ENCODE measurements around the gene OSTN. TPM values are rescaled to one million over a fixed set of nuclear protein-coding genes. Genes with fewer than 3 reads are reported as not detected.

Gene OSTN
- total RNA-seq, 1 donor from 2014 or later, result 0.14 TPM

- Mint-ChIP-seq H3K27ac (no peak overlapping the region), H3K4me1 (ENCODE audit: low read depth) (no peaks in the 10 kb centered on the region), H3K9me3 (ENCODE audit: low read depth) (peaks cover 11% of the 10 kb centered on the region), H3K4me3 (ENCODE audit: low read depth) (no peak overlapping the region), H3K36me3 (ENCODE audit: insufficient read depth) (no peaks in the 10 kb centered on the region), H3K27me3 (no peaks in the 10 kb centered on the region)
- no peak for DNase-seq (ENCODE audit: low spot score, unreplicated experiment)
- TF ChIP-seq, protein P1, sequence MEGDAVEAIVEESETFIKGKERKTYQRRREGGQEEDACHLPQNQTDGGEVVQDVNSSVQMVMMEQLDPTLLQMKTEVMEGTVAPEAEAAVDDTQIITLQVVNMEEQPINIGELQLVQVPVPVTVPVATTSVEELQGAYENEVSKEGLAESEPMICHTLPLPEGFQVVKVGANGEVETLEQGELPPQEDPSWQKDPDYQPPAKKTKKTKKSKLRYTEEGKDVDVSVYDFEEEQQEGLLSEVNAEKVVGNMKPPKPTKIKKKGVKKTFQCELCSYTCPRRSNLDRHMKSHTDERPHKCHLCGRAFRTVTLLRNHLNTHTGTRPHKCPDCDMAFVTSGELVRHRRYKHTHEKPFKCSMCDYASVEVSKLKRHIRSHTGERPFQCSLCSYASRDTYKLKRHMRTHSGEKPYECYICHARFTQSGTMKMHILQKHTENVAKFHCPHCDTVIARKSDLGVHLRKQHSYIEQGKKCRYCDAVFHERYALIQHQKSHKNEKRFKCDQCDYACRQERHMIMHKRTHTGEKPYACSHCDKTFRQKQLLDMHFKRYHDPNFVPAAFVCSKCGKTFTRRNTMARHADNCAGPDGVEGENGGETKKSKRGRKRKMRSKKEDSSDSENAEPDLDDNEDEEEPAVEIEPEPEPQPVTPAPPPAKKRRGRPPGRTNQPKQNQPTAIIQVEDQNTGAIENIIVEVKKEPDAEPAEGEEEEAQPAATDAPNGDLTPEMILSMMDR (IDR thresholded peaks at IDR 0.05; ENCODE audit: unreplicated experiment), result no peak
Observed at GRCh38 chr3:191165802-191166201, 33.2 kb upstream of the OSTN start.

GRCh38 chr3:191166368-191166767 is 32.7 kb upstream of the OSTN start:
- TF ChIP-seq, protein P1 (IDR thresholded peaks at IDR 0.05; ENCODE audit: unreplicated experiment), result no peak
- peaks cover 11% of the 10 kb centered on the region for H3K9me3 Mint-ChIP-seq (ENCODE audit: low read depth)
- DNase-seq (ENCODE audit: low spot score, unreplicated experiment), result no peak
- H3K36me3 Mint-ChIP-seq (ENCODE audit: insufficient read depth), result no peaks in the 10 kb centered on the region
- H3K27ac Mint-ChIP-seq, result no peak overlapping the region
- no peaks in the 10 kb centered on the region for H3K27me3 Mint-ChIP-seq
- H3K4me3 Mint-ChIP-seq (ENCODE audit: low read depth), result no peak overlapping the region
- no peaks in the 10 kb centered on the region for H3K4me1 Mint-ChIP-seq (ENCODE audit: low read depth)

DNA sequence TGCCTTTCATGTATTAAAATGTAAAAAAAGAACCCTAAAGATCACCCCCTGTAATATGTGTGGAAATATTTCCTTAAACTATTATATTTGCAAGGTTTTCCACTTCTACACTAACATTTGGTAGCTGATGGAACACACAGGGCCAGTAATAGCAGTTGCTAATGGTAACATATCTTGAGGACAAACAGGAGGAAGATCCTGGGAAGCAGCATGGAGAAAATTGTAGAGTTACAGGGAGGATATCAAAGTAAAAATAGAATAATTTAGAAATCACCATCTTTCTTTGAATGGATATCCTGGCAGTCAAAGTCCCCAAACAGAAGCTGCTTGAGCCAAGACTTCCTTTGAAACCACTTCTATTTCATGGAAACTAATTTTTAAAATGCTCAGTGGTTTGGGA is 29.5 kb upstream of the OSTN start:
- Mint-ChIP-seq H3K4me3 (ENCODE audit: low read depth) (no peak overlapping the region), H3K36me3 (ENCODE audit: insufficient read depth) (no peaks in the 10 kb centered on the region), H3K4me1 (ENCODE audit: low read depth) (no peaks in the 10 kb centered on the region), H3K9me3 (ENCODE audit: low read depth) (no peaks in the 10 kb centered on the region), H3K27ac (no peak overlapping the region), H3K27me3 (no peaks in the 10 kb centered on the region)
- TF ChIP-seq, protein P1 (IDR thresholded peaks at IDR 0.05; ENCODE audit: unreplicated experiment), result no peak
- DNase-seq (ENCODE audit: low spot score, unreplicated experiment), result no peak

GRCh38 chr3:191170097-191170496 is 28.9 kb upstream of the OSTN start:
- no peaks in the 10 kb centered on the region for H3K9me3 Mint-ChIP-seq (ENCODE audit: low read depth)
- H3K36me3 Mint-ChIP-seq (ENCODE audit: insufficient read depth), result no peaks in the 10 kb centered on the region
- no peaks in the 10 kb centered on the region for H3K27me3 Mint-ChIP-seq
- TF ChIP-seq, protein P1 (IDR thresholded peaks at IDR 0.05; ENCODE audit: unreplicated experiment), result no peak
- H3K27ac Mint-ChIP-seq, result no peak overlapping the region
- H3K4me3 Mint-ChIP-seq (ENCODE audit: low read depth), result no peak overlapping the region
- H3K4me1 Mint-ChIP-seq (ENCODE audit: low read depth), result no peaks in the 10 kb centered on the region
- DNase-seq (ENCODE audit: low spot score, unreplicated experiment), result no peak

DNA sequence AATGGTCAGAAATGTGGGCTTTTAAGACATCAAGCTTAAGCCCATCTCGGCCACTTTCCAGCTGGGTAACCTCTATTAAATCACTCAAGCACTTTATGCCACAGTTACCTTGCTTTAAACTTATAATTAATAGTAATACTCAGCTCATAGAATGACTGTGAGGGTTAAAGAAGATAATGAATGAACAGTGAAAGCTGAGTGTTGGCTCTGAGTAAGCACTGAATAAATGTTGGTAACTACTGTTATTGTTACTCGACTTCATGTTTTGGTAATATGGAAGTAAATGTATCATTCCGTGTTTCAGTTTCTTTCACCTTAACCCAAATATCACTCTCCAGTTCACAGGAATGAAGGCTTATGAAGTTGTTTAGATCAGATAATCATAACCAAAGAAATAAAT is 23.9 kb upstream of the OSTN start:
- no peak overlapping the region for H3K4me3 Mint-ChIP-seq (ENCODE audit: low read depth)
- no peaks in the 10 kb centered on the region for H3K4me1 Mint-ChIP-seq (ENCODE audit: low read depth)
- H3K27ac Mint-ChIP-seq, result no peak overlapping the region
- H3K36me3 Mint-ChIP-seq (ENCODE audit: insufficient read depth), result no peaks in the 10 kb centered on the region
- no peaks in the 10 kb centered on the region for H3K27me3 Mint-ChIP-seq
- no peaks in the 10 kb centered on the region for H3K9me3 Mint-ChIP-seq (ENCODE audit: low read depth)
- TF ChIP-seq, protein P1 (IDR thresholded peaks at IDR 0.05; ENCODE audit: unreplicated experiment), result no peak
- no peak for DNase-seq (ENCODE audit: low spot score, unreplicated experiment)
